Liver (tissue), 3 donors: ENCODE results near the gene BIN2.

Experiments used
- CTCF ChIP-seq: fragments of 150-350 bp; IDR thresholded peaks from 2 replicates; pipeline ENCODE4 v1.5.1; 2017; ENCODE audit warnings: improper control_type of control experiment, low read depth, low read length; ENCODE audit not compliant: missing input control
- GABPA ChIP-seq, 2 donors: IDR thresholded peaks in 1 of 2; conservative IDR thresholded peaks in 1 of 2; 2 replicates each; pipeline ENCODE4 v1.6.1; 2016; ENCODE audit warnings: antibody characterized with exemption in 2 of 2, mild to moderate bottlenecking in 1 of 2, moderate library complexity in 1 of 2
- JUND ChIP-seq, 2 donors: IDR thresholded peaks; 2 replicates each; pipeline ENCODE4 v1.6.1; 2016; ENCODE audit warnings: antibody characterized with exemption in 2 of 2
- RAD21 ChIP-seq, 2 donors: IDR thresholded peaks; 2 replicates each; pipeline ENCODE4 v1.6.1; 2016; ENCODE audit warnings: antibody characterized with exemption in 2 of 2, mild to moderate bottlenecking in 2 of 2
- REST ChIP-seq: IDR thresholded peaks from 2 replicates; pipeline ENCODE4 v1.6.1; 2016; ENCODE audit warnings: antibody characterized with exemption, mild to moderate bottlenecking
- TAF1 ChIP-seq: conservative IDR thresholded peaks from 2 replicates; pipeline ENCODE4 v1.6.1; 2016; ENCODE audit warnings: antibody characterized with exemption, mild to moderate bottlenecking
- ZBTB33 ChIP-seq: IDR thresholded peaks from 2 replicates; pipeline ENCODE4 v1.6.1; 2016; ENCODE audit warnings: antibody characterized with exemption
- donor health status: healthy.
- donor health status: healthy.

GRCh38 chr12:51320311-51320694, 3.7 kb downstream of the BIN2 start:
- TF ChIP-seq TAF1: no peak
- no peak for TF ChIP-seq REST
- TF ChIP-seq CTCF: no peak
- TF ChIP-seq ZBTB33: no peak
- TF ChIP-seq RAD21 (IDR thresholded peaks at IDR 0.05): no peak
- TF ChIP-seq GABPA (IDR thresholded peaks at IDR 0.05 in 1 of 2, conservative IDR thresholded peaks at IDR 0.05 in 1 of 2): no peak
- TF ChIP-seq JUND (IDR thresholded peaks at IDR 0.05): no peak
